Stimulated activated CD4-positive, alpha-beta T cell treated with anti-CD3 and anti-CD28 coated beads, Interleukin-2, amount 100 ng/mL, for 48 hours (primary cell): Measurements from ENCODE around the gene LACTB.
A peak's percentile ranks its signal among the peaks of the same experiment; 100 is the strongest.

Source experiments
- DNase-seq, 2 donors: peaks; one replicate each; pipeline ENCODE4 v3.0.0-alpha.2; 2020

Gene LACTB

GRCh38 chr15:63133786-63134185, 12.1 kb downstream of the LACTB start:
- no peak for DNase-seq

- DNase-seq, result no peak
These were observed 12.8 kb downstream of the LACTB start for GRCh38 chr15:63134245-63134985.

- DNase-seq, result no peak
These were observed 13.6 kb downstream of the LACTB start for GRCh38 chr15:63135281-63135680.

- no peak for DNase-seq
These were observed 14.1 kb downstream of the LACTB start for GRCh38 chr15:63135804-63136203.

GRCh38 chr15:63136742-63137141, 15.1 kb downstream of the LACTB start:
- DNase-seq, result no peak

GRCh38 chr15:63140936-63141335, 19.3 kb downstream of the LACTB start:
- no peak for DNase-seq

GRCh38 chr15:63145426-63145825, 23.8 kb downstream of the LACTB start:
- no peak for DNase-seq

- DNase-seq, result no peak
These were observed 25.0 kb downstream of the LACTB start for GRCh38 chr15:63146684-63147083.

- DNase-seq, result no peak
These were observed 30.0 kb downstream of the LACTB start for GRCh38 chr15:63151665-63152064.

- no peak for DNase-seq
These were observed 33.8 kb downstream of the LACTB start for GRCh38 chr15:63155486-63155885.

- DNase-seq, result no peak
These were observed 34.5 kb downstream of the LACTB start for GRCh38 chr15:63156086-63156710.

GRCh38 chr15:63156755-63157117, 35.1 kb downstream of the LACTB start:
- peak; percentile 5 to 8 for DNase-seq

- DNase-seq, result peak; percentile 80 to 81
These were observed 35.6 kb downstream of the LACTB start, which contains the start of gene RPS27L for GRCh38 chr15:63157118-63157843. Gene RPS27L, minus strand, starts transcription at chr15:63157477. Its CDS starts 72 bp downstream, at chr15:63157405.

GRCh38 chr15:63157891-63158431, 36.3 kb downstream of the LACTB start:
- DNase-seq, result peak; percentile 14 to 16

- DNase-seq, result no peak
These were observed 39.0 kb downstream of the LACTB start for GRCh38 chr15:63160638-63161037.

- DNase-seq, result no peak
These were observed 41.6 kb downstream of the LACTB start for GRCh38 chr15:63163217-63163616.

- no peak for DNase-seq
These were observed 43.7 kb downstream of the LACTB start for GRCh38 chr15:63165166-63165859.

GRCh38 chr15:63166219-63166618, 44.6 kb downstream of the LACTB start:
- no peak for DNase-seq

- DNase-seq, result no peak
These were observed 48.1 kb downstream of the LACTB start for GRCh38 chr15:63169788-63170187.

- DNase-seq, result no peak
These were observed 50.7 kb downstream of the LACTB start for GRCh38 chr15:63172376-63172775.

- no peak for DNase-seq
These were observed 51.3 kb downstream of the LACTB start for GRCh38 chr15:63172851-63173451.

GRCh38 chr15:63176302-63176701, 54.6 kb downstream of the LACTB start:
- DNase-seq, result no peak

- DNase-seq, result no peak
These were observed 56.4 kb downstream of the LACTB start for GRCh38 chr15:63178034-63178433.
